Stimulated activated CD4-positive, alpha-beta T cell treated with anti-CD3 and anti-CD28 coated beads, Interleukin-12 subunit alpha, Interleukin-12 subunit beta, amount 100 ng/mL, for 48 hours (primary cell): ENCODE results near the gene INPP5K.
"Not testable (repeated sequence)": the region's sequence is repeated elsewhere in the genome, so short reads cannot be mapped to it uniquely, and the experiment has no call there.

Experiments
- DNase-seq, 3 donors: peaks; one replicate each; pipeline ENCODE4 v3.0.0-alpha.2; 2020; ENCODE audit warnings: low read depth in 2 of 3, low spot score in 1 of 3

INPP5K gene

GRCh38 chr17:1516388-1517161 lies at the start of gene INPP5K:
Gene INPP5K (minus strand): TSS chr17:1516612. CDS start chr17:1516499, 113 bp downstream.
- peak; percentile 92 to 98 (median 97) for DNase-seq

DNA sequence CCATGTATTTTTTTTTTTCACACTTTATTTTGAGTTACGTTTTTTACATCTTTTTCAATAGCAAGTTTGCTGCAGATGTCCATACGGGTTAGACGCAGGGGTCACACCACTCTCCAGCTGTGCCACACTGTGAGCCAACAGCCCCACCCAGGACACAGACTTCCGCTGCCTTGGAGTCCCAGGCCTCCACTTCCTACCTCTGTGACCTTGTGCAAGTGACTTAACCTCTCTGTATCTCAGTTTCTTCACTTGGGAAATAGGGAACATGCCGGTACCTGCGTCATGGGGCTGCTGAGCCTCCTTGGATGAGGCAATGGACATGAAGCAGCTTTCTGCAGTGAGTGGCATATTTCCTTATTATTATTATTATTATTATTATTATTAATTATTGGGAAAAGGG lies 49.5 kb upstream of the INPP5K start:
- DNase-seq: no peak

GRCh38 chr17:1563786-1564613 lies 47.6 kb upstream of the INPP5K start:
- no peak for DNase-seq

GRCh38 chr17:1563471-1563785 lies 47.0 kb upstream of the INPP5K start:
- DNase-seq: not testable (repeated sequence)

- DNase-seq: peak in 1 of 3 donors; percentile 22
Observed at GRCh38 chr17:1562176-1562643, 45.8 kb upstream of the INPP5K start.

DNA sequence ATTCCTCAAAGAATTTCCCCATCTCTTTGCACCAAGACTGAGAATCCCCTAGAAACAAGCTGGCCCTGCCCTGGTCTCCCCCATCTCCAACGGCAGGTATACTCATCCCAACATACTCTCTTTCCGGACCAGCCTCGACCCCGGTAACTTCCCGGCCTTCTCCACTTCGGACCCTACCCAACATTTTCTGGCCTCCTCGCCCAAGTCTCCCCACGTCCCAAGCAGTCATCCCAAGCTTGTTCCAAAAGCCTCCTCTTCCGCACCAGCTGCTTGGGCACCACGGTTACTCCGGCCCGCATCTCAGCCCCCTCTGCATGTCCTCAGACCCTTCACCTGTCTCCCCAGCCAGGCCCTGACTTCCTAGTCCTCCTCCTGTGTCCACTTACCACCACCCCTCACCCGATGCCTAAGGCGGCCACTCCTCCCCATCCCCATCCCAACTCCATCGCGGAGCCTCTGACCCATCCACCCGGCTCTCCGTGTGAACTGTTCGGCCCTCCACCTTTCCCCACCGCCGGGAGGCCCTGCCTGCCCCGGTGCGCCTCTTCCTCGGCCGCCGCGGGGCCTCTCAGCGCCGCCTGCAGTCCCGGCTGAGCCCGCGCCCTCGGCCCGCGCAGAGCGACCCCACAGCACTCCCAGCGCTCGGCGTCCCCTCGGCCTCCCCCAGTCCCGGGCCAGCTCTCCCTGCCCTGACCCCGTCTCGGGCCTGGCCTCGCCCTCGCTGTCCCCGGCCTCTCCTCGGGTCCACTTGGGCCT lies 45.2 kb upstream of the INPP5K start:
- no peak for DNase-seq

DNA sequence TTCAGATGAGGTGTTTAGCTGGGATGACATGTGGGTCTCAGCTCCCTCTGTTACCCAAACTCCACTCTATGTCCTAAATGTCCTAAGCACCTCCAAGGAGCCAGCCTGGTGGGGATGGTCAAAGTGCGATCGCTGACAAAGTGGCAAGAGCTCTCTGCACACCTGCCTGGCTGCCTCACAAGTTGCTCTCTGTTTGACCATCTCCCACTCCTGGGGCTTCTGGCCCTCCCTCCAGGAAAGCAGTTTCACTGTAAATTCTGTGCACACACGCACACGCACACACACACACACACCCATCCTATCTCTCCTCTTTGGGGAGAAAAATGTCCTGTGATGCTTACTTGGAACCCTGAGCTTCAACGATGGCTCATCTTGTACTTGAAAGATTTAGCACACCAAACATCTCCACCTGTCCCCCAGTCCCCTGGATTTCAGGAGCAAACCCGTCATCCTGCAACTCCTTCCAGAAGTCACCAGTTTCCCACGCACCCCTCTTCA lies 44.5 kb upstream of the INPP5K start:
- DNase-seq: no peak

DNA sequence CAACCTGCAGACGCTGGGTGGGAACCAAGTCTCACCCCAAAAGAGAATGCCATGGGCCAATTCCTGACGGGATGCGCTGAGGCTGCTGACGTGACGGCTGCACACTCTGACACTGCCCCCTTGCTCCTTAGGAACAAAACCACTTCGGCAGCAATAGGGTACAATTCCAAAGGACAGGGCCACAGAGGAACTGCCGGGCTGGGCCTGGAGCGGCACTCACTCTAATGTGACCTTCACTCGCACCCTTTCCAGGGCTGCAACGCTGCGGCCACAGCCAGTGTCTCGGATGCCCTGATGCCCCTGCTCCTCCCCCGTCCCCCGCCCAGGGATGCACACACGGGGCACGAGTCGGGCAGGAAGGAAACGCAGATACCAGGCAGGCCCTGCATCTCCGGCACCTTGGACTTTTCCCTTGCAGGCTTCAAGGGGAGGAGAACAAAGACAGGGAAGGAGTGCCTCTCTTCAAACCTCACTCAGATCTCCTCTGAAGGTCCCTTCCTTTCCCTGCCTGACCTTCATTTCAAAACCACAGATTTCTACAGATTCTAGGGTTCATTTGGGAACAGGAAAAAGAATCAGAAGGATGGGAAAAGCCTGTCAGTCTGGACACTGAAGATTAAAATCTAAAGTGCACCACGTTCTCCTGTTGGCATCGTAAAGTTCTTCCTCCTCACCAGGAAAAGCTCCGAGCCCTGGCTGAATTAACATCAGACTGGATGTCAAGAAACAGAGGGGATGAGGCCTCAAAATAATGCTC lies 43.9 kb upstream of the INPP5K start:
- DNase-seq: no peak

GRCh38 chr17:1559047-1560043 lies 42.9 kb upstream of the INPP5K start:
- DNase-seq: no peak

DNA sequence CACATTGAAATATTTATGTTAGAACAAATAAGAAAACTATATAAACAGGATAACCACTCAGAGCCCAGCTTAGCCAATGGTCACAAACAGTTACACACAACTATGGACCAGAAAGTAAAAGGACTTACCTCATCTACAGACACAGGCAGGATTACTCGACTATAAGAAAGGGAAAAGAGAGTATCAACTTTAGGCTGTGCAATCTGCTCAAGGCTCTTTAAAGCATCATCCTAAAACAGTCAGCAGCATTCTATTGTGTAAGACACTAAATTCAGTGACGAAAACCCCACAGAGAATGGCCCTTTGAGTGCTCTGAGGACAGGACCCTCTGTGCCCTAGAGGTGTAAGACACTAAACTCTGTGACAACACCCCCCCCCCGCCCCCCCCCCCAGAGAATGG lies 42.0 kb upstream of the INPP5K start:
- no peak for DNase-seq

- no peak for DNase-seq
Observed at GRCh38 chr17:1557355-1558095, 41.1 kb upstream of the INPP5K start.

DNA sequence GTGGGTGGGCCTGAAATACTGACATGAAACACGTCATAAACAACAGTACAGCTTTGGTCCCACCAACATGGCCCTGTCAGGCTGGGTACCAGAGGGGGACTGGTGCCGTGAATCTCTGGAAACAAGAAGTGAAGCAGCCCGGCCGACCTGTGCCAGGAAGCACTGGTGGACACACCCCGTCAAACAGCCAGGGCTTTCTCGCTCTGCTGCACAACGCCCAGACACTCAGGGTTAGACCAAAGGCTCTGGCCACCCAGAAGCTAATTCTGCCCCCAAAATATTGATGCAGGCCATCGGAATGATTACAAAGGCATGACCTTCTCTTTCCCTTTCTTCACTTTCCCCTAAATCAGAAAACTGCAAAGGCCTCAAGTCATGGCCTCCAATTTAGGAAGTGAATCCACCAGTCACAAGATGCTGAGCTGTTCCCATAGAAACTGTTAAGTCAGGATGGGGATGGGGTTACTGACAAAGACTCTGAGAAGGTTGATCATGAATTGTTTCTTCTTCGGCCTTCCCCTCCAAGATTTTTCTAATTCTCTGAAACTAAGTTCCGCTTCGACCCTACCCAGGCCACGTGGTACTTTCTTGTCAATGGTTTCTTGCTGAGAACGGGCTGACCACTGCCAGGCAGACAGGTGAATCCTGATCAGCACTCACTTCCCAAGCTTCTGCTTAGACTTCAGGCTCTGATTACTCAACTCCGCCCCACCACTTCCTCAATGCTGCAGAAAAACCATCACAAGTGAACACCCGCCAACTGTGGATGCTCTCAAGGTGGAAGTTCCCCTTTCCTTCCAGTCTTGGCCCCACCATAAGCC lies 39.4 kb upstream of the INPP5K start:
- no peak for DNase-seq

DNA sequence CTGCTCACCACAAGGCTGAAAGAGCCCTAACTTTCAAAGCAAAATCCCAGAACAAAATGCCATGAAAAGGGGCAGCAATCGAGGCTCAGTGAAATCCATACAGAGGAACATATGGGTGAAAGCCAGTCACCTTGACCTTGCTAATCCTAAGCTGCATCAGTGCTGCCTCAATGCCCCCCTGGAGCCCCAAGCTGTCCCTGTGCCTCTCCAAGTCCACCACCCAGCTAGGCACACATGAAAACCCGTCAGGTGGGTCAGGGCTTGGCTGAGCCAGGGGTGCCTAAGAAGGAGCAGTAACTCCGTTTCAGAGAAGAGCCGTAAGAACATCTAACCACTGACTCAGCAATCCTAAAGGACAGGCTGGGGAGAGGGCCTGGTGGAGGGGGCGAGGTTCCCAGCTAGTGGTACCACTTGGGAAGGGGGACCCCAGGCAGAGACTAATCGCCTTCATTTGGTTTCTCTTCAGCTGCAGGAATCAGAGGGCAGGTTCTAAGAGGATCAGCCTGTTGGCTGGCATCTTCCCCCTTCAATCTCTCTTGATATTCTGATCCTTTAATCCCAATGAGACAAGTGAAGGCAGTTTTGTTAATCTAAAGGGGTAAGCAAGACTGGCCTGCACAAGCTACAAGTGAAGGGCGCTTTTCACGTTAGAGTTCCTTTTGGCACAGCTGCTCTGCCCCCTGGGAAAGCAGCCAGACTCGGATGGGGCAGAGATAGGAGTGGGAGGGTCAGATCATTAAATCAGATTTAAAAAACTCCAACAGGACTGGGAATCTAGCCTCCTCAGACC lies 38.5 kb upstream of the INPP5K start:
- no peak for DNase-seq

GRCh38 chr17:1553354-1554266 lies 37.2 kb upstream of the INPP5K start:
- DNase-seq: no peak

DNA sequence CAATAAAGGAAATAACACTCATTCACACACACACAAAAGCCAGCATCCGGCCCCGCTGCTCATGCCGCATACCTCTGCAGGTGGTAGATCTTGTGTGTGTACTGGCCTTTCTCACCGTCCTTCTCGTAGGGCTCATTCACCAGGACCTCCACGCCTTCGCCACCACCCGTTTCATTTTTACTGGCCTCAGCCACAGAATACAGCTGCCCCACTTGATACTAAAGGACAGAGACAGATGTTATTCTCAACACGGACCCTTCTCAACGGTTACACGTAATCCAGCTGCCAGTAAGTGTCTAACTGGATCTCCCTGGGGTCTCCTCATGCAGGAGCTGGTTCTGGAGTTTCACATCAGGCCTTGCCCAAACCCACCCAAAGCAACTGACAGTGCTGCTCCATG lies 36.5 kb upstream of the INPP5K start:
- no peak for DNase-seq

DNA sequence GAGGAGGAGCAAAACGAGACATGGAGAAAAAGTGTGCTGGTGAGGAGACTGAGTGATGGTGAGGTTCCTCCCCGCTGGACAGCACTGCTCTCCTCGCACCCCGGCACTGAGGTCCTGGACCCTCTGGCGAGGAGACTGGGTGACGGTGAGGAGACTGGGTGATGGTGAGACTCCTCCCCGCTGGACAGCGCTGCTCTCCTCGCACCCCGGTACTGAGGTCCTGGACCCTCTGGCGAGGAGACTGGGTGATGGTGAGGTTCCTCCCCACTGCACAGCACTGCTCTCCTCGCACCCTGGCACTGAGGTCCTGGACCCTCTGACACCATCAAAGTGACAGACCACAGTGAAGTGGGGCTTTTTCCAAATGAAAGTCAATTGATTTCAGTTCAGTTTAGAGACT lies 35.3 kb upstream of the INPP5K start:
- DNase-seq: no peak
